HG02973 (cell line): ENCODE data around the gene ANKRD17.
"Not testable (repeated sequence)": the region's sequence is repeated elsewhere in the genome, so short reads cannot be mapped to it uniquely, and the experiment has no call there.

Experiments
- ATAC-seq: cut with Tn5 transposase; IDR thresholded peaks from one replicate; pipeline ENCODE4 v1.9.1; 2021; ENCODE audit warnings: moderate library complexity; ENCODE audit not compliant: unreplicated experiment

Gene ANKRD17

GRCh38 chr4:73208376-73208775, 50.2 kb downstream of the ANKRD17 start:
- no peak for ATAC-seq

GRCh38 chr4:73206236-73206635, 52.4 kb downstream of the ANKRD17 start:
- no peak for ATAC-seq

GRCh38 chr4:73205482-73205881, 53.1 kb downstream of the ANKRD17 start:
- no peak for ATAC-seq

GRCh38 chr4:73203976-73204375, 54.6 kb downstream of the ANKRD17 start:
- not testable (repeated sequence) for ATAC-seq

- ATAC-seq = no peak
Measured at GRCh38 chr4:73197220-73197619, 61.4 kb downstream of the ANKRD17 start.

GRCh38 chr4:73194064-73194463, 64.5 kb downstream of the ANKRD17 start:
- no peak for ATAC-seq

GRCh38 chr4:73193659-73194058, 64.9 kb downstream of the ANKRD17 start:
- ATAC-seq = no peak

- ATAC-seq = peak; percentile 77
Measured at GRCh38 chr4:73193155-73193554, 65.4 kb downstream of the ANKRD17 start.

GRCh38 chr4:73189274-73189810, 69.3 kb downstream of the ANKRD17 start:
- ATAC-seq = no peak

GRCh38 chr4:73187325-73187724, 71.3 kb downstream of the ANKRD17 start:
- no peak for ATAC-seq

- no peak for ATAC-seq
Measured at GRCh38 chr4:73185903-73186302, 72.7 kb downstream of the ANKRD17 start.

- no peak for ATAC-seq
Measured at GRCh38 chr4:73181231-73181630, 77.4 kb downstream of the ANKRD17 start.

- ATAC-seq = no peak
Measured at GRCh38 chr4:73178389-73178788, 80.2 kb downstream of the ANKRD17 start.

- ATAC-seq = no peak
Measured at GRCh38 chr4:73172161-73172560, 86.4 kb downstream of the ANKRD17 start.

GRCh38 chr4:73170518-73171198, 87.9 kb downstream of the ANKRD17 start:
- ATAC-seq = no peak

GRCh38 chr4:73166212-73166611, 92.4 kb downstream of the ANKRD17 start:
- no peak for ATAC-seq

GRCh38 chr4:73161527-73162185, 96.9 kb downstream of the ANKRD17 start:
- no peak for ATAC-seq

- ATAC-seq = no peak
Measured at GRCh38 chr4:73156394-73156793, 102.2 kb downstream of the ANKRD17 start.

GRCh38 chr4:73152893-73153292, 105.7 kb downstream of the ANKRD17 start:
- ATAC-seq = no peak

- no peak for ATAC-seq
Measured at GRCh38 chr4:73142995-73143547, 115.5 kb downstream of the ANKRD17 start.

- ATAC-seq = no peak
Measured at GRCh38 chr4:73139991-73140390, 118.6 kb downstream of the ANKRD17 start.

GRCh38 chr4:73139245-73139644, 119.4 kb downstream of the ANKRD17 start:
- ATAC-seq = no peak
